ENCODE measurements around the gene RSBN1.

- TF ChIP-seq CTCF (IDR thresholded peaks at IDR 0.05) = no peak
- TF ChIP-seq ZFX (IDR thresholded peaks at IDR 0.05; ENCODE audit: borderline replicate concordance) = no peak
Observed at GRCh38 chr1:113846391-113847035, 34.2 kb upstream of the RSBN1 start.
